Epithelial cell of esophagus (primary cell): ENCODE data around the gene ADAMTS17.

Source experiments
- DNase-seq: peaks from one replicate; pipeline ENCODE4 v3.0.0; 2010; ENCODE audit warnings: low read depth
- H3K4me3 ChIP-seq: 2 replicates; pipeline ENCODE4 v1.5.1; 2011; ENCODE audit warnings: mild to moderate bottlenecking, low read length, control low read depth
- TF ChIP-seq, protein P1 (sequence below): IDR thresholded peaks from 2 replicates; pipeline ENCODE4 v1.5.1; 2011; ENCODE audit warnings: low read depth, mild to moderate bottlenecking, low read length, control low read depth, inconsistent platforms; ENCODE audit not compliant: insufficient read depth; ENCODE audit errors: missing control alignments

ADAMTS17 gene

GRCh38 chr15:100034191-100034590, 307.6 kb downstream of the ADAMTS17 start:
- no peak for DNase-seq
- H3K4me3 ChIP-seq = no peak overlapping the region
- TF ChIP-seq, protein P1, sequence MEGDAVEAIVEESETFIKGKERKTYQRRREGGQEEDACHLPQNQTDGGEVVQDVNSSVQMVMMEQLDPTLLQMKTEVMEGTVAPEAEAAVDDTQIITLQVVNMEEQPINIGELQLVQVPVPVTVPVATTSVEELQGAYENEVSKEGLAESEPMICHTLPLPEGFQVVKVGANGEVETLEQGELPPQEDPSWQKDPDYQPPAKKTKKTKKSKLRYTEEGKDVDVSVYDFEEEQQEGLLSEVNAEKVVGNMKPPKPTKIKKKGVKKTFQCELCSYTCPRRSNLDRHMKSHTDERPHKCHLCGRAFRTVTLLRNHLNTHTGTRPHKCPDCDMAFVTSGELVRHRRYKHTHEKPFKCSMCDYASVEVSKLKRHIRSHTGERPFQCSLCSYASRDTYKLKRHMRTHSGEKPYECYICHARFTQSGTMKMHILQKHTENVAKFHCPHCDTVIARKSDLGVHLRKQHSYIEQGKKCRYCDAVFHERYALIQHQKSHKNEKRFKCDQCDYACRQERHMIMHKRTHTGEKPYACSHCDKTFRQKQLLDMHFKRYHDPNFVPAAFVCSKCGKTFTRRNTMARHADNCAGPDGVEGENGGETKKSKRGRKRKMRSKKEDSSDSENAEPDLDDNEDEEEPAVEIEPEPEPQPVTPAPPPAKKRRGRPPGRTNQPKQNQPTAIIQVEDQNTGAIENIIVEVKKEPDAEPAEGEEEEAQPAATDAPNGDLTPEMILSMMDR = no peak

- peak; percentile 25 for DNase-seq
- TF ChIP-seq, protein P1 = no peak
- H3K4me3 ChIP-seq = no peak overlapping the region
These were observed 308.5 kb downstream of the ADAMTS17 start for GRCh38 chr15:100033140-100033857.

- DNase-seq = no peak
- no peak overlapping the region for H3K4me3 ChIP-seq
- TF ChIP-seq, protein P1 = no peak
These were observed 309.3 kb downstream of the ADAMTS17 start for GRCh38 chr15:100032358-100033085.

DNA sequence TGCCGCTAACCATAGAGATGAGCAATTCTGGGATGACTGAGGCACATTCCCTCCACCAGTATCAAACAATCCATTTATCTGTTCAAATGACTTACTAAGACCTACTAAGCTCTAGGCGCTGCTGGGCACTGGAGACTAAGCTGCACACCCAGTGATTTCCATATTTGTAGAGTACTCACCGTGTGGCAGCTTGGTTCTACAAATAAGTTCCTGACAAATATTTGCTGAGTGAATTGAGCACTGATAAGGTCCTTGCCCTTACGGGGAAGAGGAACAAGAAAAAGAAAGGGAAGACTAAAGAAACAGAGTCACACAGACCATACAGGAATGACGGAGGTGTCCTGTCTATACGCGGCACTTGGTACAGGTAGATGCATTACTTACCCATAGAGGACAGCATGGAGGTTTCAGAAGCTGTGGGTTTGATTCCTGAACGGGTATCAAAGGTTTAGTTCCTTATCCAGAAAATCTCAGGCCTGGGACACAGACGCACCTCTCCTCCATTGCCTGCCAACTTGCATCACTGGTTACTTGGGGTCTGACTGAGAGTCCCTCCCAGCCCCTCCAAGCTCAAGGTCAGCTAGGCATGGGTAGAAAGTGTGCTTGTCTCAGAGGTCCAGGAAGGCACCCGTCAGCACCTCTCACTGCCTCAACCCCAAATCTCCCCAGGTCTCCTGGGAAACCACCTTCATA, 310.0 kb downstream of the ADAMTS17 start:
- no peak for DNase-seq
- TF ChIP-seq, protein P1 = no peak

DNA sequence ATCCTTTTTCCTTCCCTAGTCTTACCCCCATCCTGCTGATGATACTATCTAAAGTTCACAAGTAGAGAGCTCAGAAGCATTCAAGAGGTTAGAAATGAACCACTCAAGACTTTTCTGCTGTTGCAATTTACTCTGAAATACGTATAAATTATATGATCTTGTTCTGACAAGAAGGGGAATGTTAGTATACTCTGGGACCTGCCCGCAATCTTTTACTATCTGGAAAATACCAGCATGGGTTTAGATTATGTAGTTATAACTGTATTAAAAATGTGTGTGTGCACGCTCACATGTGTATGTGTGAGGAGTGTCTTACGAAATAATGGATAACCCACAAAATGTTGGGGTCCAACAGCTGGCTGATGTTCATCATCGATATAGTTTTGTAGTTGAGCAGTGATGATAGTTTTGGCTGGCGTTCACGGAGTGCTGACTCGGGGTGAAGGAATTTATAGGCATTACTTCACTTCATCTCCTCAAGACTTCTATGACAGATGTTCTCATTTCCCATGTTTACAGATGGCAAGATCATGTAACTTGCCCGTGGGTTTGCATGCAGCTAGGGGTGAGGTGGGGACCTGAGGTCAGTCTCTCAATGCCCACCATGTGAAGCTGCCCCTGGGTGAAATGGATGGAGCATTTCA, 311.1 kb downstream of the ADAMTS17 start:
- DNase-seq = peak; percentile 52
- TF ChIP-seq, protein P1 = no peak
- no peak overlapping the region for H3K4me3 ChIP-seq

More for the DNA sequence above, 310.0 kb downstream of the ADAMTS17 start:
- H3K4me3 ChIP-seq = no peak overlapping the region

DNA sequence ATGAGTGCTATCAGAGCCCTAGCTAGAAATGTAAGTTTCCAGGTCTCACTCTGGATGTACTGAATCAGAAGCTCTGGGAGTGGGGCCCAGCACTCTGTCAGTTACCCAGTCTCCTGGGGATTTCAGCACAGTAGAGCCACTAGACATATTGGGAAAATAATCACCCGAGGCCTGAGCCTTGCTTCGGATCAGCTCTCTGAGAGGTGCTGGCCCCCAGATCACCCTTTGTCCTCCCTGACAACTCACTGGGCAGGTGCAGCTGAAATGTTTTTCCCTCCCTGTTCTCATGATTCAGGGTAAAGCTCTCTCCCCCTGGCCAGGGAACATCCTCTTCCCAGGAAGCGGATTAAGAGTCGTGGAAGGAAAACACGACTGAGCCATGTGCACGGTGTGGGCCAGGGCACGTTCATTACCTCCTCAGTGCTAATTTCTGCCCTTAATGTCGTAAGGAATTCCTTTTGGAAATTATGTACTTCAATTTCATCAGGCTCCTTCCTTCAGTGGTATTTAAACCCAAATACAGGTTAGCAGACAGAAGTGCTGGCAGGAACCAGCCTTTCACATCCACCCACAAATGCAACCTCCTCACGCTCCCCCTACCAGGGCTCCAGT, 311.8 kb downstream of the ADAMTS17 start:
- no peak overlapping the region for H3K4me3 ChIP-seq
- TF ChIP-seq, protein P1 = no peak
- no peak for DNase-seq
